HL-60 (cell line): ENCODE results near the gene ENKUR.

Experiments
- POLR2AphosphoS5 ChIP-seq: IDR thresholded peaks from 2 replicates; pipeline ENCODE4 v1.6.1; 2012; ENCODE audit warnings: low read depth
- TF ChIP-seq, protein P1 (sequence below): IDR thresholded peaks from one replicate; pipeline ENCODE4 v1.5.1; 2011; ENCODE audit warnings: low read length, control low read depth, inconsistent platforms; ENCODE audit not compliant: insufficient read depth

DNA sequence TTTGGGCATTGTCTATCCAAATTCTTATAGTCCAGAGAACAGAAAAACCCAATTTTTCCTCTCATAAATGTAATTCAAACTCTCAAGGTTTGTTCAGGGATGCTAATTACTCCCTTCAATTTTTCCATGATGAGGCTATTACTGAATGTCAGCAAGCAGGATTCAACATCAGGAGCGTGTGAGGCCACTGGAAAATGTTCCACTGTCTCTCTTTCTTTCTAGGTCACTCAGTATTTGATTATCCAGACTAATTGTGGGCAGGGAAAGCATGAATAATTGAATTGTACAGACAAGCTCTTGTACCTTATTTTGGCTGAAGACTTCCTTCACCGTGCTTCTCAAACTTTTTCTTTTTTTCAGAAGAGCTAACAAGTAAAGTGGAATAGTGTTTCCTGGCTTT lies 31.1 kb upstream of the ENKUR start:
- TF ChIP-seq POLR2AphosphoS5: no peak
- TF ChIP-seq, protein P1, sequence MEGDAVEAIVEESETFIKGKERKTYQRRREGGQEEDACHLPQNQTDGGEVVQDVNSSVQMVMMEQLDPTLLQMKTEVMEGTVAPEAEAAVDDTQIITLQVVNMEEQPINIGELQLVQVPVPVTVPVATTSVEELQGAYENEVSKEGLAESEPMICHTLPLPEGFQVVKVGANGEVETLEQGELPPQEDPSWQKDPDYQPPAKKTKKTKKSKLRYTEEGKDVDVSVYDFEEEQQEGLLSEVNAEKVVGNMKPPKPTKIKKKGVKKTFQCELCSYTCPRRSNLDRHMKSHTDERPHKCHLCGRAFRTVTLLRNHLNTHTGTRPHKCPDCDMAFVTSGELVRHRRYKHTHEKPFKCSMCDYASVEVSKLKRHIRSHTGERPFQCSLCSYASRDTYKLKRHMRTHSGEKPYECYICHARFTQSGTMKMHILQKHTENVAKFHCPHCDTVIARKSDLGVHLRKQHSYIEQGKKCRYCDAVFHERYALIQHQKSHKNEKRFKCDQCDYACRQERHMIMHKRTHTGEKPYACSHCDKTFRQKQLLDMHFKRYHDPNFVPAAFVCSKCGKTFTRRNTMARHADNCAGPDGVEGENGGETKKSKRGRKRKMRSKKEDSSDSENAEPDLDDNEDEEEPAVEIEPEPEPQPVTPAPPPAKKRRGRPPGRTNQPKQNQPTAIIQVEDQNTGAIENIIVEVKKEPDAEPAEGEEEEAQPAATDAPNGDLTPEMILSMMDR: no peak
